Measurements from ENCODE around the gene SIDT1.

- peak; percentile 57 for TF ChIP-seq CTCF (IDR thresholded peaks at IDR 0.05)
- no peak for TF ChIP-seq EZH2 (IDR thresholded peaks at IDR 0.05; ENCODE audit: borderline replicate concordance, insufficient read depth, low read depth, low read length, poor library complexity, severe bottlenecking)
Measured at GRCh38 chr3:113495035-113495434, 37.3 kb upstream of the SIDT1 start.
